ENCODE data around the gene GCLM.
"Not testable (repeated sequence)": the region's sequence is repeated elsewhere in the genome, so short reads cannot be mapped to it uniquely, and the experiment has no call there.

Gene GCLM

GRCh38 chr1:93888900-93889299 is 20.3 kb downstream of the GCLM start:
- no peak for DNase-seq (ENCODE audit: low spot score)

DNA sequence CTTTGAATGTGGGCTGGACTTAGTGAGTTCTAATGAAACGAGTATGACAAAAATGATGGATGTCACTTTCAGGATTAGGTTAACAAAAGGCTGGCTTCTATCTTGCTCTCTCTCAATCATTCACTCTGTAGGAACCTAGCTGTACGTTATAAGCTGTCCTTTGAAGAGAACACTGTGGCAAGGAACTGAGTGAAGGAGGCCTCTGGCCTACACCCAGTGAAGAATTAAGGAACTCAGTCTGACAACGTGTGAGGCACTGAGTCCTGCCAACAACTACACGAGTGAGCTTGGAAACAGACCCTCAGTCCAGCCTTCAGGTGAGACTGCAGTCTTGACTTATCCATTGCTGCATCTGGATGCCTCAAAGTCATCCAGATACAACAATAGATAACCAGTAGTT is 27.0 kb downstream of the GCLM start:
- no peak for DNase-seq (ENCODE audit: low spot score)

DNA sequence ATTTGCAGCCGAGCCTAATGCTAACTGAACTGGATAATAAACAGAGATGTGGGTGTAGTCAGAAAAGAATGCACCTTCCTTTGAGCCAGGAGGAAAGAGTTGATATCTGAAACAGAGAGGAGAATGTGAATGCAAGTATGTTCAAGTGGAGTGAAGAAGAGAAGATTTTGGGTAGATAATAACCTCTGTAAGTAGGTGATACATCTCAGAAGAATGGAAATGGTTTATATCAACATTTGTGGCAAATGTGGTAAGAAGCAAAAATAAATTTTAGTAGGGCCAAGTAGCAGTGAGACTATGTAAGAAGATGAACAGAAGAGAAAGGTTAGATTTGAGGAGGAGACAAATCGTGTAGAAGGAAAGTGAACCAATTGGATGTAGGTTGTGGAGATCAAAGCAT is 28.5 kb downstream of the GCLM start:
- DNase-seq (ENCODE audit: low spot score): no peak

DNA sequence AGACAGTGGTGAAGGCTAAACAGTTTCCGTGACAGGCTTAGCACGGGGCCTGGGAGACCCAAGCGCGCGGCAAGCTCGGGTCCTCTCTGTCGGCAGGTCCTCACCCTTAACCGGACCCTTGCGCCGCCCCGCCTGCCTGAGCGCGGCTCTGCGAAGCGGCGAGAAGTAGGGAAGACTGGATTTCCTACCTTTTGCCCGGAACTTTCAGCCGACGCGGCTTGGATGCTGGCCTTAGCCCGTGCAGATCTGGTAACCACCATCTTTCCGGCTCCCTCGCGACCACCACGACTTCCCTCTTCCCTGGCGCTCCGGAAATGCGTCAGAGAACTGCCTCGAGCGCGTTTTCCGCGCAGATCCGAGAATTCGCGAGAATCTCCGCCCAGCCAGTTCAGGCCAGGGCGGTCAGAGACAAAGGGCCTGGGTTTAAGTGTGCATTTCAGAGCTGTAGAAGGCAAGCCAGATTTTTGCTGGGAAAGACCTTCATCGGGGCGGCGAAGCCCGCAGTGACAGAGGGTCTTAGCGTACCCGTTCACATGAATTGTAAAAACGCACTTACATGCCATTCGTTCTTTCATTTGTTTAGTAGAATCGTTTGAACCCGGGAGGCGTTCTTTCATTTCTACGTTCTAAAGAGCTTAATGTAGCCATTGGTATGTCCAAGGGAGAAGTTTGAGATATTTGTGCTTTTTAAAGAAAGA is 30.2 kb downstream of the GCLM start, which contains the start of gene DNTTIP2:
DNTTIP2 (minus strand) TSS at position 318 of the 698 bp plus-strand sequence; CDS start at position 260, 58 bp downstream.
- DNase-seq (ENCODE audit: low spot score): peak; percentile 96

- no peak for DNase-seq (ENCODE audit: low spot score)
Measured at GRCh38 chr1:93878501-93878888, 30.7 kb downstream of the GCLM start.

- DNase-seq (ENCODE audit: low spot score): no peak
Measured at GRCh38 chr1:93877529-93877928, 31.7 kb downstream of the GCLM start.

GRCh38 chr1:93876244-93876643 is 33.0 kb downstream of the GCLM start:
- no peak for DNase-seq (ENCODE audit: low spot score)

DNA sequence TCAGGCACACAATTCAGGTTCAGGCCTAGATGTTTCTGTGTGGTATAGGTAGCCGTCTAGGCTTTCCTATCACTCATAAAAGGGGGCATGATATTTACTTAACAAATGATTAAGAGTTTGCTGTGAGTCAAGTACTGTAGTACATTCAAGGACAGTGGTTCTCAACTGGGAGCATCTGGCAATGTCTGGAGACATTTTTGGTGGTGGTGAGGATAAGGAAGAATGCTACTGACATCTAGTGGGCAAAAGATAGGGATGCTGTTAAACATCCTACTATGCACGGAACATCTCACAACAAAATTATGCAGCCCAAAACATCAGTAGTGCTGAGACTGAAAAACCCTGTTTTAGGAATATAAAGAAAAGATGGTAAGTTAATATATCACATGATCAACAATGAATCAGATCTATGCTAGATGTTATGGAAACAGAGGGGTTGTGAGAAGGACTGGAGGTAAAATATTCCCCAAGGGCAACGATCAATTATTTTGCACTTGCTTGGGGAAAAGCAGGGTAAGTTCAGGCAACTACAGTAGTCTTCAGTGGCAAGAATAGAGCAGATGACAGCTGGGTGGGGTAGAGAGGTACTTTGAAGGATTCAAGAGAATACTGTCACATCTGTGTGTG is 35.1 kb downstream of the GCLM start:
- no peak for DNase-seq (ENCODE audit: low spot score)

- DNase-seq (ENCODE audit: low spot score): no peak
Measured at GRCh38 chr1:93871366-93871765, 37.9 kb downstream of the GCLM start.

- no peak for DNase-seq (ENCODE audit: low spot score)
Measured at GRCh38 chr1:93869653-93870052, 39.6 kb downstream of the GCLM start.

- DNase-seq (ENCODE audit: low spot score): not testable (repeated sequence)
Measured at GRCh38 chr1:93868492-93868891, 40.7 kb downstream of the GCLM start.

DNA sequence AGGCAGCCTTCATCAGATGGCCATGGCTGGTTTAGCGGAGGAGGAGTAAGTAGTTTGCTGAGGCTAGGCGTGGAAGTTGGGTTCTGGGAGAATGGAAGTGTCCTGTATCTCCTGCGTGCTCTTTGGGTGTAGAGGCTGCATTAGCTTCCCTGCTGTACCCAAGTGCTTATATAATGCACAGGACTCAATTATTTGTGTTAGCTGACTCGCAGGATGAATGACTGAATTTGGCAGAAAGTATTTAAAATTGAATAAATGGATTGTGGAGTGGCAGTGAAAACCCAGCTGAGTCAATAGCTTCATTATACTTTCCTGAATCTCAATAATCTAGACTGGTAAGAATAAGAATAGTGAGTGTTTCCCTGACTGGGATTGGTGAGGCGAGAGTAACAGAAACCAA is 44.0 kb downstream of the GCLM start:
- no peak for DNase-seq (ENCODE audit: low spot score)

- no peak for DNase-seq (ENCODE audit: low spot score)
Measured at GRCh38 chr1:93864175-93864574, 45.1 kb downstream of the GCLM start.

GRCh38 chr1:93857653-93858052 is 51.6 kb downstream of the GCLM start:
- DNase-seq (ENCODE audit: low spot score): not testable (repeated sequence)

DNA sequence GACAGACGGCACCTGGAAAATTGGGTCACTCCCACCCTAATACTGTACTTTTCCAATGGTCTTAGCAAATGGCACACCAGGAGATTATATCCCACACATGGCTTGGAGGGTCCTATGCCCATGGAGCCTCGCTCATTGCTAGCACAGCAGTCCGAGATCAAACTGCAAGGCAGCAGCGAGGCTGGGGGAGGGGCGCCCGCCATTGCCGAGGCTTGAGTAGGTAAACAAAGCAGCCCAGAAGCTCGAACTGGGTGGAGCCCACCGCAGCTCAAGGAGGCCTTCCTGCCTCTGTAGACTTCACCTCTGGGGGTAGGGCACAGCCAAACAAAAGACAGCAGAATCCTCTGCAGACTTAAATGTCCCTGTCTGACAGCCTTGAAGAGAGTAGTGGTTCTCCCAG is 53.2 kb downstream of the GCLM start:
- not testable (repeated sequence) for DNase-seq (ENCODE audit: low spot score)

GRCh38 chr1:93853940-93854339 is 55.3 kb downstream of the GCLM start:
- DNase-seq (ENCODE audit: low spot score): no peak

DNA sequence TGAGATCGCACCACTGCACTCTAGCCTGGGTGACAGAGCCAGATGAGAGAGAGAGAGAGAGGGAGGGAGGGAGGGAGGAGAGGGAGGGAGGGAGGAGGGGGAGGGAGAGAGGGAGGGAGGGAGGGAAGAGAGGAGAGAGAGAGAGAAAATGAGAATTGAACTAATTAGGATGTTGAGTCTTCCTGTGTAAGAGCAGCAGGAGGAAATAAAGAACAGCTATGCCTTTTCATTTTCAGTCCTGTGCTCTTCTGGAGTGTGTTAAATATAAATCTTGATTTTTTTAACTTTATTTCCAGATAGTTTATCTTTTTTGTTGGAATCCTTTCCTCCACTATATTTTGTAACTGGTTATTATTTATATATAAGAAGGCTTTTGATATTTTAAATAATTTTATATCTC is 57.4 kb downstream of the GCLM start:
- no peak for DNase-seq (ENCODE audit: low spot score)

DNA sequence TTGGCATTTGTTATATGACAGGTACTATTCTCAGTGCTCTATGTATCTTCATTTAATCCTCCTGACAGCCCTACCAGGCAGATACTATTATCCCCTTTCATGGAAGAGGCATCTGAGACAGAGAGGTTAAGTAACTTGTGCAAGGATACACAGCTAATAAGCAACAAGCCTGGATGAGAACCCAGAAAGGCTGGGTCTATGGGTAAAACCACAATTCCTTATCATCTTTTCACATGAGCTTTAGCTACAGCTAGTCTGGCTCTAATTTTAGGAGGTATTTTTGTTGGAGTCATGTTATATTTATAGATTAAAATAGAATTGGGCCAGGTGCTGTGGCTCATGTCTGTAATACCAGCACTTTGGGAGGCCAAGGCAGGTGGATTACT is 57.9 kb downstream of the GCLM start:
- no peak for DNase-seq (ENCODE audit: low spot score)

DNA sequence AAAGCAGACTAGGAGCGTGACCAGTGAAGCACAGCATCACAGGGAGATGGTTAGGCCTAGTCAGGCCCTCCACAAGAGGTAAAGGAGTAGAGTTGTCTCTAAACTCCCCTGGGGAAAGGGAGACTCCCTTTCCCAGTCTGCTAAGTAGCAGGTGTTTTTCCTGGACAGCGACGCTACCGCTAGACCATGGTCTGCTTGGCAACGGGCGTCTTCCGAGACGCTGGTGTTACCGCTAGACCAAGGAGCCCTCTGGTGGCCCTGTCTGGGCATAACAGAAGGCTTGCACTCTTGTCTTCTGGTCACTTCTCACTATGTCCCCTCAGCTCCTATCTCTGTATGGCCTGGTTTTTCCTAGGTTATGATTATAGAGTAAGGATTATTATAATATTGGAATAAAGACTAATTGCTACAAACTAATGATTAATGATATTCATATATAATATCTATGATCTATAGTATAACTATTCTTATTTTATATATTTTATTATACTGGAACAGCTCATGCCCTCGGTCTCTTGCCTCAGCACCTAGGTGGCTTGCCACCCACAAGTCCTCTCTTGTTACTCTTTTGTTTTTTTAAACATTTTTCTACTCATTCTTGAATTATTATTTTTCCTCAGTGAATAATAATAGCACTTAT is 58.4 kb downstream of the GCLM start:
- peak; percentile 73 for DNase-seq (ENCODE audit: low spot score)

DNA sequence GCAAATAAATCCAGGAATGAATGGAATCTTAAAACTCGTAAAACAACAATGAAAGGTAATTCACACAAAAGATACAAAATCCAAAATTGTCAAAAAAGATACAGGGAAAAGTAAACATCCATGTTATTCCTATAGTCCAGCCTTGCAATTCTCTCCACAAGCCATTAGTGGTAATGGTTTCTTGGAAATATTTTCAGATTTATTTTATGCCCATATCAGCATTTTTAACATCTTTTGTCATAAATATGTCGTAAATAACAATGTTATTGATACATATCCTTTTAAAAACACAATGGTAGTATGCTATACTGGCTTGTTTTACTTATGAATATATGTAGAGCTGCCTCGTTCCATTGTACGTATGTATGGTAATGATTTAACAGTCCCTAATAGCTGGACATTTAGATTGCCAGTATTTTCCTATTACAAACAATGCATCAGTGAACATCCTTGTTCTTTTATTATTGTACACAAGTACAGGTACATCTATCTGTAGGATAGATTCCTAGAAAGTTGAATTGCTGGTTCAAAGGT is 60.8 kb downstream of the GCLM start:
- no peak for DNase-seq (ENCODE audit: low spot score)

- DNase-seq (ENCODE audit: low spot score): peak; percentile 83
Measured at GRCh38 chr1:93847811-93848288, 61.4 kb downstream of the GCLM start.

GRCh38 chr1:93846992-93847810 is 62.0 kb downstream of the GCLM start:
- DNase-seq (ENCODE audit: low spot score): peak; percentile 92

All from left forelimb (tissue), 1 donor.